Endothelial cell of umbilical vein (primary cell): Measurements from ENCODE around the gene AP1G1. TPM values are rescaled to one million over a fixed set of nuclear protein-coding genes. Genes with fewer than 3 reads are reported as not detected.

ENCODE experiments used
- BruUV-seq: library from RNA; stranded (reverse); fragments of 400-500 nt; replicated peaks from 2 replicates; lab custom pipeline; 2021; lab: Mats Ljungman, UMichigan
- CTCF ChIA-PET: fragments of 300-600, 350-600 bp; sonication (Branson Sonifier 250); formaldehyde crosslinking; loops from one replicate; lab custom pipeline; 2021; ENCODE audit warnings: antibody characterized with exemption, inconsistent platforms; lab: Charles Lee
- POLR2A ChIA-PET: fragments of 300-600, 350-600 bp; sonication (Branson Sonifier 250); formaldehyde crosslinking; loops from one replicate; lab custom pipeline; 2021; ENCODE audit warnings: antibody characterized with exemption, inconsistent platforms; lab: Charles Lee
- DNase-seq: peaks from one replicate; pipeline ENCODE4 v3.0.0-alpha.2; 2011; ENCODE audit warnings: low read depth, low spot score
- FAIRE-seq: peaks from 2 replicates; lab custom pipeline; 2011; peaks lifted over from hg19 to GRCh38; lab: Jason Lieb, UNC
- H2AFZ ChIP-seq: 2 replicates; pipeline ENCODE4 v1.6.0; 2012; ENCODE audit warnings: low read depth, low read length, control low read depth, inconsistent platforms
- H3K27ac ChIP-seq: 2 replicates; pipeline ENCODE4 v1.5.1; 2011; ENCODE audit warnings: low read depth, mild to moderate bottlenecking, control low read depth, low read length, moderate library complexity; ENCODE audit not compliant: insufficient read depth
- H3K27me3 ChIP-seq, 2 experiments: 2 replicates each; pipeline versions ENCODE4 v1.6.0 to v1.6.1; 2011; ENCODE audit warnings: low read length in 2 of 2, mixed read lengths in 1 of 2; ENCODE audit not compliant: control insufficient read depth in 2 of 2, insufficient read depth in 2 of 2
- H3K36me3 ChIP-seq, 2 experiments: 2 replicates in 1 of 2; 3 replicates in 1 of 2; pipeline ENCODE4 v1.5.1; 2011; ENCODE audit warnings: low read length in 2 of 2, mild to moderate bottlenecking in 1 of 2, moderate library complexity in 1 of 2; ENCODE audit not compliant: control insufficient read depth in 2 of 2, insufficient read depth in 2 of 2; ENCODE audit errors: extremely low read depth in 1 of 2
- H3K4me1 ChIP-seq: 3 replicates; pipeline ENCODE4 v1.5.1; 2011; ENCODE audit warnings: mild to moderate bottlenecking, low read length; ENCODE audit not compliant: control insufficient read depth, insufficient read depth; ENCODE audit errors: extremely low read depth
- H3K4me2 ChIP-seq: 2 replicates; pipeline ENCODE4 v1.6.1; 2011; ENCODE audit warnings: low read length, control low read depth, mixed read lengths; ENCODE audit not compliant: insufficient read depth
- H3K4me3 ChIP-seq, 3 experiments: fragments of 200-600 bp in 1 of 3; sonication (generic), shearing (Covaris generic) in 1 of 3; replicated peaks in 1 of 3; 2 replicates each; pipeline ENCODE4 v1.5.1; 2011 to 2016; ENCODE audit warnings: control low read depth in 3 of 3, low read length in 3 of 3, mild to moderate bottlenecking in 2 of 3, inconsistent platforms in 1 of 3, low read depth in 1 of 3, moderate library complexity in 1 of 3; ENCODE audit not compliant: insufficient read depth in 1 of 3
- H3K79me2 ChIP-seq: 2 replicates; pipeline ENCODE4 v1.6.0; 2012; ENCODE audit warnings: low read length, inconsistent platforms; ENCODE audit not compliant: control insufficient read depth, insufficient read depth
- H3K9ac ChIP-seq: replicated peaks from 2 replicates; pipeline ENCODE3; 2011; ENCODE audit warnings: low read length, control low read depth; ENCODE audit not compliant: insufficient read depth; ENCODE audit errors: extremely low read depth
- H3K9me1 ChIP-seq: replicated peaks from 3 replicates; pipeline ENCODE4 v1.6.0; 2011; ENCODE audit warnings: mild to moderate bottlenecking, low read length; ENCODE audit not compliant: control insufficient read depth, insufficient read depth; ENCODE audit errors: extremely low read depth
- H3K9me3 ChIP-seq: replicated peaks from 2 replicates; pipeline ENCODE4 v1.5.1; 2012; ENCODE audit warnings: low read length, inconsistent platforms; ENCODE audit not compliant: control insufficient read depth, insufficient read depth
- H4K20me1 ChIP-seq: replicated peaks from 2 replicates; pipeline ENCODE3; 2011; ENCODE audit warnings: mild to moderate bottlenecking, low read length; ENCODE audit not compliant: control insufficient read depth, insufficient read depth; ENCODE audit errors: extremely low read depth
- FOS ChIP-seq: IDR thresholded peaks from 2 replicates; pipeline ENCODE4 v1.6.1; 2011; ENCODE audit warnings: mild to moderate bottlenecking, low read length, moderate library complexity, borderline replicate concordance; ENCODE audit not compliant: insufficient read depth
- GATA2 ChIP-seq: IDR thresholded peaks from 2 replicates; pipeline ENCODE4 v1.7.0; 2011; ENCODE audit warnings: low read depth, mild to moderate bottlenecking, moderate library complexity, mixed read lengths, low read length; ENCODE audit not compliant: insufficient read length, insufficient read depth
- JUN ChIP-seq: IDR thresholded peaks from 2 replicates; pipeline ENCODE4 v1.6.1; 2011; ENCODE audit warnings: borderline replicate concordance, low read depth; ENCODE audit not compliant: insufficient read length, insufficient read depth
- MYC ChIP-seq: IDR thresholded peaks from one replicate; pipeline ENCODE4 v1.6.1; 2011; ENCODE audit warnings: mild to moderate bottlenecking, low read depth, low read length
- dilution Hi-C: fragments of 300-500 bp; cut with MboI; formaldehyde crosslinking; loops from one replicate; pipeline ENCODE4 v1.15.0; 2019; ENCODE audit warnings: low sequenced_read_pairs; ENCODE audit not compliant: extremely low pct_ligation_motif_present
- intact Hi-C: fragments of 100-400 bp; cut with micrococcal nuclease; formaldehyde crosslinking; loops from one replicate; pipeline ENCODE4 v1.10.0; 2022
- polyA plus RNA-seq, 4 experiments: library from polyadenylated mRNA; depleted of rRNA in 3 of 4; stranded (reverse) in 3 of 4; unstranded in 1 of 4; fragments of >200 nt; gene quantifications; 2 replicates each; pipeline versions ENCODE4 v1.2.1 to v1.2.3, GENCODE V29; 2011 to 2012; ENCODE audit warnings: missing spikeins in 1 of 4
- total RNA-seq: library from RNA; stranded (reverse); gene quantifications from 2 replicates; pipeline ENCODE4 v1.2.3, GENCODE V29; 2021
- TF ChIP-seq, protein P1 (sequence below), 2 donors: IDR thresholded peaks; 1 replicate in 1 of 2; 2 replicates in 1 of 2; pipeline ENCODE4 v1.5.1; 2011; ENCODE audit warnings: low read length in 2 of 2, mild to moderate bottlenecking in 2 of 2, moderate library complexity in 2 of 2, control low read depth in 1 of 2, inconsistent platforms in 1 of 2, low read depth in 1 of 2; ENCODE audit not compliant: insufficient read depth in 1 of 2; ENCODE audit errors: extremely low read depth in 1 of 2

Gene AP1G1
- total and polyA plus RNA-seq, 2 donors (not counting 3 experiments of a cell fraction or from before 2014, with no cell fraction given): 57.4 to 85.3 TPM

DNA sequence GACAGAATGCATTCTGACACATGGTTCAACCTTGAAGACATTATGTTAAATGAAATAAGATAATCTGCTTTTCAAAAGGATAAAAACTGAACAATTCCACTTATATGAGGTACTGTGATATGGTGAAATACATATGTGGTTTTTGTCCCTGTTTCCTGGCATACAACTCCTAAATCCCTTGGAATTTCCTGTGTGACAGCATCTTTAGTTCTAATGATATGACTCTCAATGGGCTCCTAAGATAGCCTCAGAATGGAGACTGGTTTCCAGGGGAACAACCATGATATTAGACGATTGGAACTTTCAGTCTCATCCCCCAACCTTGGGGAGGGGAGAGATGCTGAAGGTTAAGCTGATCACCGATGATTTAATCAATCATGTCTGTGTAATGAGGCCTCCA, 46.4 kb downstream of the AP1G1 start:
- dilution Hi-C loops (no loop called here), intact Hi-C loops (loop anchor here (5.0 kb wide), 1 partner anchor 120 kb away; the partner anchor contains the start of gene ZNF821)
- DNase-seq: no peak
- Histone ChIP-seq H2AFZ (no peak overlapping the region), H3K9me3 (no peaks in the 10 kb centered on the region), H3K36me3 (peaks cover 7 to 15% of the 10 kb centered on the region in 2 experiments), H4K20me1 (no peaks in the 10 kb centered on the region), H3K27ac (peak overlapping the region; percentile 56), H3K4me3 (no peak overlapping the region), H3K9me1 (no peaks in the 10 kb centered on the region), H3K9ac (no peak overlapping the region), H3K27me3 (no peaks in the 10 kb centered on the region), H3K4me2 (peak overlapping the region; percentile 65), H3K4me1 (peaks cover 21% of the 10 kb centered on the region), H3K79me2 (no peaks in the 10 kb centered on the region)
- BruUV-seq: no TSS peak
- POLR2A ChIA-PET: no interaction called here
- FAIRE-seq: peak; percentile 70
- CTCF ChIA-PET: interaction anchor here (1.1 to 1.5 kb wide), 3 partner anchors 33 to 199 kb away, joined by 4 to 7 read pairs (median 4); no protein-coding TSS in a partner anchor
- TF ChIP-seq GATA2: no peak
- TF ChIP-seq MYC: no peak
- TF ChIP-seq, protein P1, sequence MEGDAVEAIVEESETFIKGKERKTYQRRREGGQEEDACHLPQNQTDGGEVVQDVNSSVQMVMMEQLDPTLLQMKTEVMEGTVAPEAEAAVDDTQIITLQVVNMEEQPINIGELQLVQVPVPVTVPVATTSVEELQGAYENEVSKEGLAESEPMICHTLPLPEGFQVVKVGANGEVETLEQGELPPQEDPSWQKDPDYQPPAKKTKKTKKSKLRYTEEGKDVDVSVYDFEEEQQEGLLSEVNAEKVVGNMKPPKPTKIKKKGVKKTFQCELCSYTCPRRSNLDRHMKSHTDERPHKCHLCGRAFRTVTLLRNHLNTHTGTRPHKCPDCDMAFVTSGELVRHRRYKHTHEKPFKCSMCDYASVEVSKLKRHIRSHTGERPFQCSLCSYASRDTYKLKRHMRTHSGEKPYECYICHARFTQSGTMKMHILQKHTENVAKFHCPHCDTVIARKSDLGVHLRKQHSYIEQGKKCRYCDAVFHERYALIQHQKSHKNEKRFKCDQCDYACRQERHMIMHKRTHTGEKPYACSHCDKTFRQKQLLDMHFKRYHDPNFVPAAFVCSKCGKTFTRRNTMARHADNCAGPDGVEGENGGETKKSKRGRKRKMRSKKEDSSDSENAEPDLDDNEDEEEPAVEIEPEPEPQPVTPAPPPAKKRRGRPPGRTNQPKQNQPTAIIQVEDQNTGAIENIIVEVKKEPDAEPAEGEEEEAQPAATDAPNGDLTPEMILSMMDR (IDR thresholded peaks at IDR 0.05; ENCODE audit: extremely low read depth in 1 of 2, insufficient read depth in 1 of 2, low read depth in 1 of 2, low read length in 2 of 2): no peak
- no peak for TF ChIP-seq FOS
- peak; percentile 46 for TF ChIP-seq JUN
